HL-60/S4 treated with retinoic acid at 250 ng/mL for 4 days and 3 days (cell line): ENCODE data around the gene MND1.

Experiments
- in situ Hi-C: fragments of 300-500 bp; cut with MboI; formaldehyde crosslinking; loops from 2 replicates; pipeline ENCODE4 v1.7.0; 2022; ENCODE audit warnings: low sequenced_read_pairs

Gene MND1

GRCh38 chr4:153345012-153345981, 809 bp downstream of the MND1 start:
- in situ Hi-C loops = no loop called here

- in situ Hi-C loops = no loop called here
Measured at GRCh38 chr4:153346031-153346430, 1.5 kb downstream of the MND1 start.

- in situ Hi-C loops = no loop called here
Measured at GRCh38 chr4:153346563-153346962, 2.1 kb downstream of the MND1 start.

- in situ Hi-C loops = no loop called here
Measured at GRCh38 chr4:153347117-153347516, 2.6 kb downstream of the MND1 start.

- in situ Hi-C loops = no loop called here
Measured at GRCh38 chr4:153348006-153348405, 3.5 kb downstream of the MND1 start.

- in situ Hi-C loops = no loop called here
Measured at GRCh38 chr4:153349206-153349805, 4.8 kb downstream of the MND1 start.

GRCh38 chr4:153362184-153362583, 17.7 kb downstream of the MND1 start:
- in situ Hi-C loops = no loop called here

GRCh38 chr4:153364061-153364460, 19.6 kb downstream of the MND1 start:
- in situ Hi-C loops = no loop called here

GRCh38 chr4:153365003-153365402, 20.5 kb downstream of the MND1 start:
- in situ Hi-C loops = no loop called here

- in situ Hi-C loops = no loop called here
Measured at GRCh38 chr4:153366486-153366885, 22.0 kb downstream of the MND1 start.

GRCh38 chr4:153367092-153367491, 22.6 kb downstream of the MND1 start:
- in situ Hi-C loops = no loop called here

- in situ Hi-C loops = no loop called here
Measured at GRCh38 chr4:153369021-153369420, 24.5 kb downstream of the MND1 start.

- in situ Hi-C loops = no loop called here
Measured at GRCh38 chr4:153371701-153372234, 27.3 kb downstream of the MND1 start.

- in situ Hi-C loops = no loop called here
Measured at GRCh38 chr4:153372967-153373562, 28.6 kb downstream of the MND1 start.

- in situ Hi-C loops = no loop called here
Measured at GRCh38 chr4:153374442-153374841, 30.0 kb downstream of the MND1 start.

GRCh38 chr4:153375303-153375702, 30.8 kb downstream of the MND1 start:
- in situ Hi-C loops = no loop called here

GRCh38 chr4:153383131-153383530, 38.6 kb downstream of the MND1 start:
- in situ Hi-C loops = no loop called here

- in situ Hi-C loops = no loop called here
Measured at GRCh38 chr4:153384160-153384559, 39.7 kb downstream of the MND1 start.

- in situ Hi-C loops = no loop called here
Measured at GRCh38 chr4:153385784-153386183, 41.3 kb downstream of the MND1 start.

GRCh38 chr4:153387981-153388380, 43.5 kb downstream of the MND1 start:
- in situ Hi-C loops = no loop called here

- in situ Hi-C loops = no loop called here
Measured at GRCh38 chr4:153393397-153393796, 48.9 kb downstream of the MND1 start.

GRCh38 chr4:153394945-153395344, 50.5 kb downstream of the MND1 start:
- in situ Hi-C loops = no loop called here
